ENCODE data around the gene PLCH2. TPM values are rescaled to one million over a fixed set of nuclear protein-coding genes. Genes with fewer than 3 reads are reported as not detected.

PLCH2 gene
- total and polyA plus RNA-seq, 8 donors: 0.67 to 6.5 (median 3.7) TPM

GRCh38 chr1:2525920-2526823 is 50.1 kb downstream of the PLCH2 start, which contains the start of gene PANK4:
TSS of gene PANK4 (minus strand) at chr1:2526596. CDS start at chr1:2526587, 9 bp downstream.
- DNase-seq: peak; percentile 87 to 98 (median 94)
- H3K4me3 ChIP-seq: peak within 1 kb of the TSS; percentile 58 to 97
- peaks cover 13 to 43% of the 10 kb centered on the region in 2 donors for H3K27me3 ChIP-seq
- H3K4me1 ChIP-seq: peaks cover 36 to 69% of the 10 kb centered on the region in 2 donors
- TF ChIP-seq, protein P1, sequence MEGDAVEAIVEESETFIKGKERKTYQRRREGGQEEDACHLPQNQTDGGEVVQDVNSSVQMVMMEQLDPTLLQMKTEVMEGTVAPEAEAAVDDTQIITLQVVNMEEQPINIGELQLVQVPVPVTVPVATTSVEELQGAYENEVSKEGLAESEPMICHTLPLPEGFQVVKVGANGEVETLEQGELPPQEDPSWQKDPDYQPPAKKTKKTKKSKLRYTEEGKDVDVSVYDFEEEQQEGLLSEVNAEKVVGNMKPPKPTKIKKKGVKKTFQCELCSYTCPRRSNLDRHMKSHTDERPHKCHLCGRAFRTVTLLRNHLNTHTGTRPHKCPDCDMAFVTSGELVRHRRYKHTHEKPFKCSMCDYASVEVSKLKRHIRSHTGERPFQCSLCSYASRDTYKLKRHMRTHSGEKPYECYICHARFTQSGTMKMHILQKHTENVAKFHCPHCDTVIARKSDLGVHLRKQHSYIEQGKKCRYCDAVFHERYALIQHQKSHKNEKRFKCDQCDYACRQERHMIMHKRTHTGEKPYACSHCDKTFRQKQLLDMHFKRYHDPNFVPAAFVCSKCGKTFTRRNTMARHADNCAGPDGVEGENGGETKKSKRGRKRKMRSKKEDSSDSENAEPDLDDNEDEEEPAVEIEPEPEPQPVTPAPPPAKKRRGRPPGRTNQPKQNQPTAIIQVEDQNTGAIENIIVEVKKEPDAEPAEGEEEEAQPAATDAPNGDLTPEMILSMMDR (IDR thresholded peaks at IDR 0.05): no peak
- H3K9me3 ChIP-seq: no peaks in the 10 kb centered on the region
- H3K27ac ChIP-seq: peak within 1 kb of the TSS; percentile 65 to 83
- peak; percentile 95 for ATAC-seq
- H3K36me3 ChIP-seq: peaks cover 0 to 6% of the 10 kb centered on the region in 2 donors
- intact Hi-C loops (cut with DNase I): no loop called here

GRCh38 chr1:2526824-2527555 is 50.9 kb downstream of the PLCH2 start:
- peak overlapping the region; percentile 65 to 83 for H3K27ac ChIP-seq
- ATAC-seq (peak; percentile 0), DNase-seq (no peak)
- TF ChIP-seq, protein P1 (IDR thresholded peaks at IDR 0.05): no peak
- no peaks in the 10 kb centered on the region for H3K9me3 ChIP-seq
- peaks cover 21 to 52% of the 10 kb centered on the region in 2 donors for H3K27me3 ChIP-seq
- H3K4me1 ChIP-seq: peaks cover 36 to 73% of the 10 kb centered on the region in 2 donors
- intact Hi-C loops (cut with DNase I): no loop called here
- peak overlapping the region; percentile 58 to 97 for H3K4me3 ChIP-seq
- no peaks in the 10 kb centered on the region for H3K36me3 ChIP-seq

DNA sequence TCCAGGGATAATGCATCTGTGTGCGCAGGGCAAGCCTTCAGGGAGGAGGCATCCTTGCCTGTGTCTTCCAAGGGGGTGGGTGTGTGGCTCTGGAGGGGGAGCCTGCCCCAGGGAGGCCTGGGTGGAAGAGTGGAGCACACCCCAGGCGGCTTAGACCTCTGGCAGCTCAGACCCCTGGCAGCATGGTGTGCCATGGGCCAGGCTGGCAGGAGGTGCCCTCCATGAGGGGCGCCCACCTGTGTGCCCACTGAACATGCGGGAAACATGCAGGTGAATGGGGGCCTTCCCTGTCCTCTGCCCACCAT is 51.4 kb downstream of the PLCH2 start:
- Histone ChIP-seq H3K27ac (no peak overlapping the region), H3K9me3 (no peaks in the 10 kb centered on the region), H3K27me3 (peaks cover 21 to 57% of the 10 kb centered on the region in 2 donors), H3K4me3 (no peak overlapping the region), H3K36me3 (no peaks in the 10 kb centered on the region), H3K4me1 (peaks cover 36 to 73% of the 10 kb centered on the region in 2 donors)
- no peak for ATAC-seq
- TF ChIP-seq, protein P1 (IDR thresholded peaks at IDR 0.05): no peak
- DNase-seq: no peak
- intact Hi-C loops (cut with DNase I): no loop called here

GRCh38 chr1:2528016-2528415 is 51.9 kb downstream of the PLCH2 start:
- H3K4me1 ChIP-seq: peaks cover 36 to 73% of the 10 kb centered on the region in 2 donors

More at GRCh38 chr1:2528016-2528415, 51.9 kb downstream of the PLCH2 start:
- peaks cover 21 to 62% of the 10 kb centered on the region in 2 donors for H3K27me3 ChIP-seq
- no peak for ATAC-seq
- H3K4me3 ChIP-seq: no peak overlapping the region
- intact Hi-C loops (cut with DNase I): no loop called here
- TF ChIP-seq, protein P1 (IDR thresholded peaks at IDR 0.05): no peak
- H3K36me3 ChIP-seq: no peaks in the 10 kb centered on the region
- no peak for DNase-seq
- no peak overlapping the region for H3K27ac ChIP-seq
- no peaks in the 10 kb centered on the region for H3K9me3 ChIP-seq

Data from left lung (tissue), 10 donors.